Measurements from ENCODE around the gene DOCK11. TPM values are rescaled to one million over a fixed set of nuclear protein-coding genes. Genes with fewer than 3 reads are reported as not detected.
A peak's percentile ranks its signal among the peaks of the same experiment; 100 is the strongest.
"Not testable (repeated sequence)": the region's sequence is repeated elsewhere in the genome, so short reads cannot be mapped to it uniquely, and the experiment has no call there.

The DOCK11 gene
- total RNA-seq, 1 donor from 2014 or later, result 27.8 TPM

- intact Hi-C loops (cut with micrococcal nuclease), result no loop called here
- no peak for DNase-seq
- no peaks in the 10 kb centered on the region for H3K36me3 Mint-ChIP-seq (ENCODE audit: low read depth)
- H3K4me3 Mint-ChIP-seq, result no peak overlapping the region
- H3K27ac Mint-ChIP-seq, result no peak overlapping the region
- no peaks in the 10 kb centered on the region for H3K9me3 Mint-ChIP-seq
- no peaks in the 10 kb centered on the region for H3K4me1 Mint-ChIP-seq
- H3K27me3 Mint-ChIP-seq, result no peaks in the 10 kb centered on the region
Measured at GRCh38 chrX:118698516-118699170, 203.0 kb downstream of the DOCK11 start.

GRCh38 chrX:118702741-118703140 is 207.1 kb downstream of the DOCK11 start:
- no peak for DNase-seq
- Mint-ChIP-seq H3K27me3 (no peaks in the 10 kb centered on the region), H3K4me1 (no peaks in the 10 kb centered on the region), H3K9me3 (no peaks in the 10 kb centered on the region), H3K4me3 (no peak overlapping the region), H3K36me3 (ENCODE audit: low read depth) (no peaks in the 10 kb centered on the region), H3K27ac (no peak overlapping the region)
- intact Hi-C loops (cut with micrococcal nuclease), result no loop called here

- no peaks in the 10 kb centered on the region for H3K27me3 Mint-ChIP-seq
- DNase-seq, result no peak
- no peak overlapping the region for H3K4me3 Mint-ChIP-seq
- H3K27ac Mint-ChIP-seq, result no peak overlapping the region
- H3K36me3 Mint-ChIP-seq (ENCODE audit: low read depth), result no peaks in the 10 kb centered on the region
- H3K9me3 Mint-ChIP-seq, result no peaks in the 10 kb centered on the region
- no peaks in the 10 kb centered on the region for H3K4me1 Mint-ChIP-seq
- intact Hi-C loops (cut with micrococcal nuclease), result no loop called here
Measured at GRCh38 chrX:118706681-118707080, 211.1 kb downstream of the DOCK11 start.

- intact Hi-C loops (cut with micrococcal nuclease), result no loop called here
- H3K9me3 Mint-ChIP-seq, result no peaks in the 10 kb centered on the region
- DNase-seq, result no peak
- H3K4me1 Mint-ChIP-seq, result peaks cover 2% of the 10 kb centered on the region
- no peaks in the 10 kb centered on the region for H3K27me3 Mint-ChIP-seq
- no peak overlapping the region for H3K27ac Mint-ChIP-seq
- no peaks in the 10 kb centered on the region for H3K36me3 Mint-ChIP-seq (ENCODE audit: low read depth)
- no peak overlapping the region for H3K4me3 Mint-ChIP-seq
Measured at GRCh38 chrX:118714521-118714920, 218.9 kb downstream of the DOCK11 start.

- H3K36me3 Mint-ChIP-seq (ENCODE audit: low read depth); H3K27ac Mint-ChIP-seq; H3K4me1 Mint-ChIP-seq; DNase-seq; H3K27me3 Mint-ChIP-seq; H3K4me3 Mint-ChIP-seq; H3K9me3 Mint-ChIP-seq; intact Hi-C loops (cut with micrococcal nuclease): not testable (repeated sequence)
Measured at GRCh38 chrX:118715917-118716316, 220.3 kb downstream of the DOCK11 start.

GRCh38 chrX:118716833-118717232 is 221.2 kb downstream of the DOCK11 start:
- H3K36me3 Mint-ChIP-seq (ENCODE audit: low read depth); H3K27ac Mint-ChIP-seq; H3K4me1 Mint-ChIP-seq; H3K27me3 Mint-ChIP-seq; DNase-seq; H3K4me3 Mint-ChIP-seq; H3K9me3 Mint-ChIP-seq; intact Hi-C loops (cut with micrococcal nuclease): not testable (repeated sequence)

- Mint-ChIP-seq H3K4me3 (no peak overlapping the region), H3K9me3 (no peaks in the 10 kb centered on the region), H3K36me3 (ENCODE audit: low read depth) (no peaks in the 10 kb centered on the region), H3K27me3 (peaks cover 2% of the 10 kb centered on the region), H3K27ac (no peak overlapping the region), H3K4me1 (peaks cover 2% of the 10 kb centered on the region)
- intact Hi-C loops (cut with micrococcal nuclease), result no loop called here
- DNase-seq, result no peak
Measured at GRCh38 chrX:118717678-118718391, 222.2 kb downstream of the DOCK11 start.

GRCh38 chrX:118718737-118719136 is 223.1 kb downstream of the DOCK11 start:
- Mint-ChIP-seq H3K36me3 (ENCODE audit: low read depth) (no peaks in the 10 kb centered on the region), H3K27me3 (peaks cover 2% of the 10 kb centered on the region), H3K4me1 (peaks cover 2% of the 10 kb centered on the region), H3K27ac (no peak overlapping the region), H3K9me3 (no peaks in the 10 kb centered on the region), H3K4me3 (no peak overlapping the region)
- DNase-seq, result no peak
- intact Hi-C loops (cut with micrococcal nuclease), result no loop called here

- no peak overlapping the region for H3K27ac Mint-ChIP-seq
- H3K4me1 Mint-ChIP-seq, result peaks cover 2% of the 10 kb centered on the region
- DNase-seq, result no peak
- no peaks in the 10 kb centered on the region for H3K9me3 Mint-ChIP-seq
- H3K4me3 Mint-ChIP-seq, result no peak overlapping the region
- no peaks in the 10 kb centered on the region for H3K36me3 Mint-ChIP-seq (ENCODE audit: low read depth)
- intact Hi-C loops (cut with micrococcal nuclease), result no loop called here
- peaks cover 2% of the 10 kb centered on the region for H3K27me3 Mint-ChIP-seq
Measured at GRCh38 chrX:118720058-118720707, 224.6 kb downstream of the DOCK11 start.

GRCh38 chrX:118723376-118723775 is 227.8 kb downstream of the DOCK11 start:
- Mint-ChIP-seq H3K4me1 (peaks cover 4% of the 10 kb centered on the region), H3K36me3 (ENCODE audit: low read depth) (no peaks in the 10 kb centered on the region), H3K4me3 (no peak overlapping the region), H3K27me3 (peaks cover 13% of the 10 kb centered on the region), H3K9me3 (no peaks in the 10 kb centered on the region), H3K27ac (no peak overlapping the region)
- no peak for DNase-seq
- intact Hi-C loops (cut with micrococcal nuclease), result no loop called here

GRCh38 chrX:118724365-118724764 is 228.8 kb downstream of the DOCK11 start:
- Mint-ChIP-seq H3K36me3 (ENCODE audit: low read depth) (no peaks in the 10 kb centered on the region), H3K27ac (no peak overlapping the region), H3K27me3 (peaks cover 22% of the 10 kb centered on the region), H3K9me3 (no peaks in the 10 kb centered on the region), H3K4me3 (no peak overlapping the region), H3K4me1 (peaks cover 2% of the 10 kb centered on the region)
- intact Hi-C loops (cut with micrococcal nuclease), result no loop called here
- DNase-seq, result no peak

- H3K4me1 Mint-ChIP-seq, result peaks cover 2% of the 10 kb centered on the region
- no peak overlapping the region for H3K4me3 Mint-ChIP-seq
- peaks cover 25% of the 10 kb centered on the region for H3K27me3 Mint-ChIP-seq
- no peak overlapping the region for H3K27ac Mint-ChIP-seq
- H3K36me3 Mint-ChIP-seq (ENCODE audit: low read depth), result no peaks in the 10 kb centered on the region
- no peaks in the 10 kb centered on the region for H3K9me3 Mint-ChIP-seq
- intact Hi-C loops (cut with micrococcal nuclease), result no loop called here
- no peak for DNase-seq
Measured at GRCh38 chrX:118724775-118725174, 229.2 kb downstream of the DOCK11 start.

GRCh38 chrX:118726396-118726795 is 230.8 kb downstream of the DOCK11 start:
- DNase-seq, result no peak
- intact Hi-C loops (cut with micrococcal nuclease), result no loop called here
- H3K27me3 Mint-ChIP-seq, result peaks cover 32% of the 10 kb centered on the region
- H3K36me3 Mint-ChIP-seq (ENCODE audit: low read depth), result no peaks in the 10 kb centered on the region
- H3K4me1 Mint-ChIP-seq, result peaks cover 2% of the 10 kb centered on the region
- peak overlapping the region; percentile 48 for H3K4me3 Mint-ChIP-seq
- H3K9me3 Mint-ChIP-seq, result no peaks in the 10 kb centered on the region
- H3K27ac Mint-ChIP-seq, result no peak overlapping the region

- peaks cover 2% of the 10 kb centered on the region for H3K4me1 Mint-ChIP-seq
- intact Hi-C loops (cut with micrococcal nuclease), result no loop called here
- peaks cover 32% of the 10 kb centered on the region for H3K27me3 Mint-ChIP-seq
- H3K4me3 Mint-ChIP-seq, result peak within 1 kb of the TSS; percentile 57
- peak within 1 kb of the TSS; percentile 49 for H3K27ac Mint-ChIP-seq
- H3K9me3 Mint-ChIP-seq, result no peaks in the 10 kb centered on the region
- H3K36me3 Mint-ChIP-seq (ENCODE audit: low read depth), result no peaks in the 10 kb centered on the region
- DNase-seq, result peak; percentile 72
Measured at GRCh38 chrX:118726887-118727685, 231.5 kb downstream of the DOCK11 start, which contains the start of gene IL13RA1. TSS of gene IL13RA1 (plus strand) at chrX:118727606. CDS start at chrX:118727639, 33 bp downstream.
